ENCODE results near the gene SGCA. TPM values are rescaled to one million over a fixed set of nuclear protein-coding genes. Genes with fewer than 3 reads are reported as not detected.

The SGCA gene
- polyA plus RNA-seq, 3 donors, result 0.47 to 1.6 (median 0.98) TPM

DNA sequence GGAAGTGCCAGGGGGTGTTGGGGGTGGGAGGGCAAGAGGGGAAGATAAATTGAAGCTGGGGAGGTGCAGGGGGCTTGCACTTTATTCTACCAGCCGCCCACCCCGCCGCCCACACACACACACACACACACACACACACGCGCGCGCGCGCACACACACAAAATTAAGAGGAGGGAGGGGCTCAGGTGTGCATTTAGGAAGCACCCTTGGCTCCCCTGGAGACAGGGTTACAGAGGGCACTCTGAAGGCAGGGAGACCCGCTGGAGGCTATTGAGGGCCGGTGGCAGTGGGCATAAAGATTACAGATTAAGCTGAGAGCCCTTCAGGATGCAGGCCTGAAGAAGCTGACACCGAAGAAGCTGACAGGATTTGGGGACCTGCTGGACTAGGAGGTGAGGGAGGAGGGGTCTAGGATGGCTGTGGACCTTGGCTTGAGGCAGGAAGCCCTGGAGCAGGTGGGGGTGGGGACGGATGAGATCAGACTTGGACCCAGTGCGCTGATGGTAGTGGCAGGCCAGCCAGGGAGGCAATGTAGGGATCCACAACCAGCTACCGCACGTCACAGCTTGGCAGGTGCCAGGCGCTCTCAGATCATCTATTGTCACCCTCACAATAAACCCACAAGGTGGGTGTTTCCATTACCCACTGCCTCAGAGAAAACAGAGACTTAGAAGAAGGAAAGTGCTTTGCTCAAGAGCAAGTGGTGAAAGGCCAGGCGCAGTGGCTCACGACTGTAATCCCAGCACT lies 35.1 kb upstream of the SGCA start:
- no peak for DNase-seq (ENCODE audit: extremely low read depth in 1 of 11, low read depth in 9 of 11, low spot score in 4 of 11)

DNA sequence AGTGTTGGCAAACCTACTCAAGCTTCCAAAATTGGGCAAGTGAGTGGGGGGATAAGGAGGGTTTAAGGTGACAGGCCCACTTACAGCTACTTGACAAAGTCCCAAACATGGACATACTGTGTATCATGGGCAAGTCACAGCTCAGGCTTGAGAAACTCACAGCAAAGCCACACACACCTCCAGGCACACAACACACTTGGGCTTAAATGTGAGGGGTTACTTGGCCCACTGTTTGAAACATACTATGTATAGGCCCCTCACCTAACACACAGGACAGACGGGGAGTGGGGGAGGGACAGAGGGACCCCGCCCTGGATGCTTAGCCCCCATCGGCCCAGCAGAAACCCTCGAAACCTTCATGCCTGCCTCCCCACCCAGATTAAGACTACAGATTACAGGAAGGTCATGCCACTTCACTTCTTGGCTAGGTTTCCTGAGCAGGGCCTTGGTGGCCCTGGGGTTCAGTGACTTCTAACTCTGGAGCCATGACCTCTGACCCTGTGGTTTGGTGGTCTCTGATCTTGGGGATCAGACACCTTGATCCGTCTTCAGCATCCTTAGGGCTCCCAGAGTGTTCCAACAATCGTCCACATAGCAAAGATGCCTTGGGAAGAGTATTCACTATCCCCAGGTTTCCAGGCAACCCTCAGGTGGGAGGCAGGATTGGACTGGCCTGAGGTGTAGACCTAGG lies 33.6 kb upstream of the SGCA start:
- DNase-seq (ENCODE audit: extremely low read depth in 1 of 11, low read depth in 9 of 11, low spot score in 4 of 11), result no peak

DNA sequence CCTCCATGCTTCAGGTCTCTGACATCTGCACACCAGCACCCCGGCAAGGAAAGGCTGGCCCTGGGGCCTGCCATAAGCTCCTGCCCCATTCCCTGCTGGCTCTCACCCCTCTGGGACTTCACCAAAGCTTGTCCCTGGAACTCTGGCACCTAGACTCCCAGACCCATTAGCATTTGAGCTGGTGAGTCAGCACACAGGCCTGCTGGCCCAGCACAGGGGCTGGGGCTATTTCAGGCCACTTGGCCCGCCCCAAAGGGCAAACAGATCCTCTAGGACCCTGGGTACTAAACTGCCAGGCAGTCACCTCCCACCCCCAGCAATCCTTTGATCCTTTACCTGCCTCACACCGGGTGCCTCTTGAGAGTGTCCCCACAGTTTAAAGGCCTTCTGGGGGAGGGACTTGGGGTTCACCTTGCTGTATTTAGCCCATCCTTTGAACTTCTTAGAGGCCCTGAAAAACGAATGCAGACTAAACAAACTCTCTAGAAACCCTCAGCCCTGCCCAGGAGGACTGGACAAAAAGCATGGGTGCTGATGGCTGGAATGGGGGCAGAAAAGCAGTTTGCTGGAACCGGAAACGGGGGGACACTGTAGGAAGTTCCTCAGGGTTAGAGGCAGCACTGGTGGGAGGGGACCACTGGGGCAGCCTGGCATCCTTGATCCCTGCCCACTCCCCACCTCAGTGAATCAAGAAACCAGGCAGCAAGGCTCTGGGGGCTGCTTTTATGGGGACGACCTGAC lies 32.6 kb upstream of the SGCA start:
- no peak for DNase-seq (ENCODE audit: extremely low read depth in 1 of 11, low read depth in 9 of 11, low spot score in 4 of 11)

DNA sequence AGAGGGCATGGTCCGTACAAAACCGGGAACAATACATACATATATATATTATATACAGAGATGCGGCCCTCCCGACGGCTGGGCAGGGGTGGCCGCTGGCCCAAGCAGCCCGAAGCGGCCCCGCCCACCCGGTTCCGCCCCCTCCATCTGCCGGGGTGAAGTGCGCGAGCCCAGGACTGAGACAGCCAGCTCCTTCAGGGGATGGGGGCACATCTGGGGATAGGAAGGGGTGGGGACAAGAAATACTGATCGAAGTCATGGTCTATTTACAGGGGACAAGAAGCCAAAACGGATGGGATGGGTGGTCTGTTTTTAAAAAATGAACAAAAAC lies 32.1 kb upstream of the SGCA start:
- no peak for DNase-seq (ENCODE audit: extremely low read depth in 1 of 11, low read depth in 9 of 11, low spot score in 4 of 11)

DNA sequence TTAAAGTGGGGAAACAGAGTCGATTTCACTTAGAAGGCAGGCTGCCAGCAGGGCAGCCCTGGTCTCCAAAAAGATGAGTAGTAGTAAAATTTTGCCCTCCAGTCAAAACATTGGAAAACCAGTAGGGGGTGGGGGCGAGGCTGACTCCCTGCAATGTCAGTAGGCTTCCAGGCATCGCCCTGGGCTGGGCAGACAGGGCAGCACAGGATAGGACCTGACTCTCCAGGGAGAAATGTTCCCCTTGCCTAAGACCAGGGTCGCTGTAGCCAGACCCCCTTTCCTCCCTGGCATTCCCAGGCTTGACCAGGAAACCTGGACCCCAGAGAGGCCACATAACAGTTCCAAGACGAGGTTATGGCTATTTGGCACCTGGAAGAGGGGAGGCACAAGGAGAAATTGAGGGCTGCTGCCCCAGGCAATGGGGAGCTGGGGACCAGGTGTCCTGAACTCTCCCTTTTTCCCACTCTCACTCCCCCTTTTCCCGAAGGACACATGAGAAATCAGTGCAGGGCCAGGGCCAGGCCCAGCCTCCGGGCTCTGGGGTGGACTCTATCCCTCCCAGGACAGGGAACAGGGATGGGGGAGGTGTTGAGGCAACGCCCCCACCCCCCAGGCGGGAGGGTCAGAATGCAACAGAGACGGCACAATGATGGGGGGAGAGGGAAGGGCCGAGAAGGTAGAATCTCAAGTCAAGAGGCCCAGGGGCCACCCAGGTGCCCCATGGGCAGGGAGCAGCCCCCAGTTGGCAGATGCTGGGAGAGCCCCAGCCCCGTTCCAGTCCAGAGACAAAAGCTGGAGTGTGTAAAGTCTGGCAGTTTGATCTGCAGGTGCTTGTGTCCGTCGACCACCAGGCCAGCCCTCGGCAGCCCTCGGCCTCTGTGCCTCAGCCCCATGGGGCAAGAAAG lies 31.3 kb upstream of the SGCA start:
- DNase-seq (ENCODE audit: extremely low read depth in 1 of 11, low read depth in 9 of 11, low spot score in 4 of 11), result no peak

DNA sequence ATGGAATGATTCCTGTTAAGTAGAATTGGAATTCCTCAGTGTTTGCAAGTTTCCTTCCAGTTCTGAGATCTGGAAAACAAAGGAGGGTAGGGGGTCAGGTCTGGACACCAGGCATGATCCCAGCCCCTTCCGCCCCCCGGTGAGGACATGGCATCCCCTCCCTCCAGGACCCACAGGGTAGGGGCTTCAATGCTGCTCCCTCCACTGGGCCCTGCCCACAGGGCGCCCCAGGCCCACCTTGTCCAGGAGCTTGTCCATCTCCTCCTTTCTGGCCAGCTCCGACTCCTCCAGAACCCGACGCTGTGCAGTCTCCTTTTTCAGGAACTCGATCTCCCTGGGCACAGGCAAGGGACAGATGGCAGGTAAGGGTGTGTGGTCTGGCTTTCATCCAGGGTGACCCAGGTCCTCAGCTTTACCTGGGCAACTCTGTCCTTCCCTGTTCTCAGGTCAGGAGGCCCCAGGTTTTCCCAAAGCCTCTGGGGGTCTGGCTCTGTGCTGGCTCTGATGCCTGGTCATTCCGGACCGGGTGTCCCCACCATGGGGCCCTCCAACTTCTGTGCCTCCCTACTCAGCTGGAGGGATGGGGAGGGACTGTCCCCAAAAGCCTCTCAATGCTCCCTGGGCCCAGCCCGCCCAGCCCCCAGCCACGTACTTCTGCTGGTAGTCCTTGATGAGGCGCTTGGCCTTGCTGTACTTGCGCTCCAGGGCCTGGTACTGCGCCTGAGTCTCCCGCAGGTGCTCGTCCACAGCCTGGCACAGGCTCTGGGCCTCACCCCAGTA lies 30.3 kb upstream of the SGCA start:
- no peak for DNase-seq (ENCODE audit: extremely low read depth in 1 of 11, low read depth in 9 of 11, low spot score in 4 of 11)

DNA sequence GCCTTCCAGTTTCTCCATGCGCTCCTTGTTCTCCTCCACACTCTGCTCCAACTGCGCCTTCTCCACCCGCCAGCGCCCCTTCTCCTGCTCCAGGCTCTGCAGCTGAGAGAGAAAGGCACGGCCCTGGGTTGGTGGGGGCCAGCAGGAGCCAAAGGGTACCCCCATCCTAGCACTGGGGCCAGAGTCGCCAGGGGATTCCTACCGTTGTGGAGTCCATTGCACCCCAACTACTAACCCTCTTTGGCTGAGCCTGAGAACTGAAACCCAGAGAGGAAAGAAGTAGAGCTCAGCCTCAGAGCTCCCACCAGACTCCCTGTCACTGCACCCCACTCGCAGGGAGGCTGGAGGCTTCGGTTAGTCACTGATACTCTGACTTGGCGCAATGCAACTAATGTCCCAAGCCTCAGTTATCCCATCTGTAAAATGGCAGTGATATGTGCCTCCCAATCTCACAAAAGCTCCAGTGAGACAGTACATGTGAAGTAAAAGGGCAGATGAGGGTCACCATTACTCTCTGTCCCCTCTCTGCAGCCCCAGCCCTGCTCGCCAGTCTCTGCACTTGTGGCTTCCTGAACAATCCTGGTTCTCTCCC lies 29.6 kb upstream of the SGCA start:
- no peak for DNase-seq (ENCODE audit: extremely low read depth in 1 of 11, low read depth in 9 of 11, low spot score in 4 of 11)

DNA sequence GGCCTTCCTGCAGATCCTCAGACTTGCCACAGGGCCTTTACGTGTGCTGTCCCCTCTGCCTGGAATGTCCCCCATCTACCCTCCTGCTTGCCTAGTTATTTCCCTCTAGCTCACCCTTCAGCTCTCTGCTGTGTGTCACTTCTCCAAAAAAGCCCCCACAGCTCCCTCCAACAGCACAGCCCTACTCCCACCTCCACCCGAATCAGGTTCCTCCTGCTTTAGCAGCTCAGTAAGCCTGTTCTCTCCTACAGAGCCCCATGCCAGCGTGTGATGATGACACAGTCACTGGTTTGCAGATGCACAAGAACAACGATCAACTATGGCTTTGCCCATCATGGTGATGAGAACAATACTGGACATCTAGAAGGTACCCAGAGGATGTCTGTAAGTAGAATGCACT lies 28.8 kb upstream of the SGCA start:
- no peak for DNase-seq (ENCODE audit: extremely low read depth in 1 of 11, low read depth in 9 of 11, low spot score in 4 of 11)

DNA sequence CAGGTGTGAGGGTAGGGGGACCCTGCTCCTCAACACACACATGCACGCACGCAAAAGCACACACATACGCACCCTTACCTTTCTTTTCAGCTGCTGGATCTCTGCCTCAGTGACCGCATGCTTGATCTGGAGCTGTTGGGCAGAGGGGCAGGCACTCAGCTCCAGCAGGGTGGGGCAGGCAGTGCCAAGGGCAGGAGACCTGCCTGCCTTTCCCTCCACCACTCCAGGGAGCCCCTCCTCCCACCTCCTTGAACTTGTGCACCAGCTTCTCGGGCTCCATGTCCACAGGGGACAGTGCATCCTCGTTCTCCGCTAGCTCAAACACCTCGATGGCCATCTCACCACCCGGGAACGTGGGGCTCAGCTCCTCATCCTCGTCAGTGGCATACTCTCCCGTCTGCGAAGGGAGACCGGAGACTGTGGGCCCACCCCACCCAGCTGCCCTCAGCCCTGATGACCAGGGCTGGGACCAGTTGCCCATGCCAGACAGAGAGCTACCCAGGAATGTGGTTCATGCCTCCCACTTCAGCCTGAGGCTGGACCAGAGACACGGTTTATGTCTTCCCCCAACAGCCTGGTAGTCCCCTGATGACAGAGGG lies 26.5 kb upstream of the SGCA start:
- DNase-seq (ENCODE audit: extremely low read depth in 1 of 11, low read depth in 9 of 11, low spot score in 4 of 11), result no peak

DNA sequence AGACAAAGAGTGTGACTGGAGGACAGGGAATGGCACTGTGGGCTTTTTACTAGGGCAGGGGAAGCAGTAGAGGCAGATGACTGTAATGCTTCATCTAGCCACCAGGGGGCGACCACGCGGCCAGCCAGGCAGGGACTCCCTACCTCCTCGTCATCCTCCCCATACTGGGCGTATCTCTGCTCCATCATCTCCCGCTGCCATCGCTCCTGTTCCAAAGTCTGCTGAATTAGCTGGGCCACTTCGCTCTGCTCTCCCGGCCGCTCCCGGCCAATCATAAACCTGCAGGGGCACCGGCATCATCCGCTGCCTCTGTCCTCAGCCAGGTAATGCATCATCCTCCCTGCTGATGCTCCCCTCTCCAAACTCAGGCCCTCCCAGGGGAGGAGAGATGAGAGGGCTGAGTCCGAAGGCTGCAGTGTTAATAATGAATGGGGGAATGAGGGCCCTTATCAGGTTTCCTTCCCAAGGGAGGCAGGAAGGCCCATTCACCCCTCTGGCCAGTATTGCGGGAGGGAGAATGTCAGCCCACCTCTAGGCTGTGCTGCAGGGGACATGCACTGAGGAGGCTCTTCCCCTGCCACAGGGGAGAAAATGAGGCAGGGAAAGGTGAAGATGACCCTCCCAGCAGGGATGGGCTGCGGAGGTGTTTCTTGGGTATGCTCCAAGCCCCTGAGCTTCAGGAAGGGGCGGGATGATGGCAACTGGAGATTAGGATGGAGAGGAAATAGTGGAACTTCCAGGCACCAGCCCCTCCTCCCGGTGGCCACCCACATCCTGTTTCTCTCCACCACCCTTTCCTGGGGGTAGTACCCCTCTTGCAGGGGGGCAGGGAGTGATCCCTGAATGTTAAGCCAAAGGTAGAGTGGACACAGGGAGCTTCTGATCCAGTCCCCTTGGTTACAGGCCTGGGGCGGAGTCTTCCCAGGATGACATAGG lies 25.6 kb upstream of the SGCA start:
- no peak for DNase-seq (ENCODE audit: extremely low read depth in 1 of 11, low read depth in 9 of 11, low spot score in 4 of 11)

DNA sequence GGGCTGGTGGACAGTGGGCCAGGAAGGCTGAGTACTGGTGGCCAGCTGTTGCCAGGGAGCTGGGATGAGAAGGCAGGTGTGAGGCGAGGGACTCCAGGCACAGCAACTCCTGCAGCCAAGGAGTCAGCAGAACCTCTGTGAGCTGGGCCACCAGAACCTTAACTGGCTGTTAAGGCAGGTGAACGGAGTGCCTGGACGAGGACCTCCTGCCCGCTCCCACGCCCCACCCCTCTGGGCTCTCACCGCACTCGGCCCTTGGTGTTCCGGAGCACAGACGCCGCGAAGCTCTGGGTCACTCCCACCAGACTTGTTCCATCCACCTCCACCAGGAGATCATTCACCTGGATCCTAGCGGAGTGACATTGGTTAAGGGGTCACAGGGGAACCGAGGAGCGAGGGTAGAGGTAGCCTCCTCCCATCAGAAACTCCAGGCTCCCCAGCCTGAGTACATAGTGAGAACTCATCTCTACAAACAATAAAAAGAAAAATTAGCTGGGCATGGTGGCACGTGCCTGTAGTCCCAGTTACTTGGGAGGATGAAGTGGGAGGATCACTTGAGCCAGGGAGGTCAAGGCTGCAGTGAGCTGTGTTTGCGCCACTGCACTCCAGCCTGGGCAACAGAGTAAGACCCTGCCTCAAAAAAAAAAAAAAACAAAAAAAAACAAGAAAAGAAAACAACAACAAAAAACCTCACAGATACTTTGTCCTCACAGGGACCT lies 24.6 kb upstream of the SGCA start:
- no peak for DNase-seq (ENCODE audit: extremely low read depth in 1 of 11, low read depth in 9 of 11, low spot score in 4 of 11)

DNA sequence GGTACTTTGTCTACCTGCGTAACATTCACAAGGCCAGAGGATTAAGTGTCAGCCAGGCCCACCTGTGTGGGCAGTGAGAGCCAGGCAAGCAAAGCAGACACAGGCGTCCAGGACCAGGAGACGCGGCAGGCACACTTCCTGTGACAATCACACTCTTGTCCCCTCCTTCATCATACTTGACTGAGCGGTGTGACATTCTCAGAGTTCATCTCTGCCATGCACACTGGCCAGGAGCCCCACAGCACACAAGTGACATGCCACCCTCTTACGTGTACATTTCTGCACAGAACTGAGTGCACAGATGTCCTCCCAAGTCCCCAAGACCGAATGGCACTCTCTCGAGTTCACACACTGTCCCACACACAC lies 24.1 kb upstream of the SGCA start:
- DNase-seq (ENCODE audit: extremely low read depth in 1 of 11, low read depth in 9 of 11, low spot score in 4 of 11), result no peak

DNA sequence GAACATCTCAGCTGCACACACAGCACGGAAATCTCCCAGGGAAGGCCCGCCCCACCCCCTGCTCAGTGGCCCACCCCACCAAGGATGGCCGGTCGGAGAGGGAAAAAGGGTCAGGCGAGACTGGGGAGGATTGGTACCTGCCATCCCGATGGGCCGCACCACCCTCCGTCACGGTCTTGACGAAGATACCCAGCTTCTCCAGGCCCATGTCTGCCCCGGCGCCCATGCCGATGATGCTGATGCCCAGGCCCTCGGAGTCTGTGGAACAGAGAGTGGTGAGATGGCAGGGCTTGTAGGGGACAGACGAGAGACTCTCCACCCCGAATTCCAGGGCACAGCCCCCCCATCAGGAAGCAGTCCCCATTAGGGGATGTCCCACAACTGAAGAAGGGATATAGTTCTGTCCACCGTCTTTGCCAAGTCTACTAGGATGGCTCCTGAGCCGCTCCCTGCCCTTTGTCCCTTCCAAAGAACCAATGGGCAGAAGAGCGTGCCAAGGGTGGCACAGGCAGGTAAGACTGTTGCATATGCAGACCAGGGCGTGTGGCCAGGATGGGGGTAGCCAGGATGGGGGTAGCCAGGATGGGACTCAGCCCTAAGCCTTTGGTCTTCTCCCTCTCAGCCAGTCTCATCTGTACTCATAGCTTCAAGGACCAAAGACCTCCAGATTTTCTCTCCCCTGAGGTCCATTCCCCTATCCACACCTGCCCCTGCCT lies 22.2 kb upstream of the SGCA start:
- DNase-seq (ENCODE audit: extremely low read depth in 1 of 11, low read depth in 9 of 11, low spot score in 4 of 11), result no peak

DNA sequence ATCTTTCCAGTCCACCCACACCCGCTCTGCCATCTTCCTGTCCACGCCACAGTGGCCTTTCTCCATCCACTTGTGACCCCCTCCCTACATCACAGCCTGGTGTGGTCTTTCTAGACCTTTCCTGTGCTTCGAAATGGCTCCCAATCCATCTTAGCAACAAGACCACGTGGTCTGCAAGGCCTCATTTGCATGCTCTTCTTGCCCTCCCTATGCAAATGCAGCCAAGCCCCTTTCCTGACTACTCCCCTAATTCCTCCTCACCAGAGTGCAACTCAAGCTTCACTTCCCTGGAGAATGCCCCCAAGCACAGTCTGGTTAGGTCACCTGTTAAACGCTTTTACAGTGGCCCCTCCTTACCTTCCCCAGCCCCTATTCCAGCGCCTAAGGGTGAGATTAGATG lies 21.4 kb upstream of the SGCA start:
- no peak for DNase-seq (ENCODE audit: extremely low read depth in 1 of 11, low read depth in 9 of 11, low spot score in 4 of 11)

DNA sequence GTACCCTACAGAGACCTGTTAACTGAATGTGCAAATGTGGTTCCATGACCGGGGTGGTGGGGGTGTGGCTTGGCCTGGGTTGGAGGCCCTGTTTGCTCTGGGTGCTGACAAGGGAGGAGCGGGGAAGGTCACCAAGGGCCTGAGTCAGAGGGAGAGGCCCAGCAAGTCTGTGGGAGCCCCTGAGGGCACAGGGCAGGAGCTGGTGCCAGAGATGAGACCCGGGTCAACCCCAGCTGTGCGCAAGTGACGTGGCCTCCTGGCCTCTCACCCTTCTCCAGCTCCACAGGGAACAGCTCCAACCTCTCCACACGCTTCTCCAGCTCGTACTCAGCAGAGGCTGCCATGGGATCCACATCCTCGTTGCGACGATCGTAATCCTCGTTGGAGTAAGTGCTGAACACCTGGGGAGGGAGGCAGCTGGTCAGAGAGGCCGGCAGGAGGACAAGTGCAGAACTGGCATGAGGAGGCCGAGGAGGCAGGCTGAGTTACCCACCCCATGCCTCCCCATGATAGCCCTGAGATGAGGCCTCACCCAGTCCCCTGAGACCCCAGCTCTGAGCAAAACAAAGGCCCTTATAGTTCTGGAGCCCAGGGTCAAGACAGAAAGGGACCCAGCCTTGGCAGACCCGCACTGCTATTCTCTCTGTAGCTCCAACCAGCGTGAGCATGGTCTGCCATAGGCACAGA lies 20.8 kb upstream of the SGCA start:
- no peak for DNase-seq (ENCODE audit: extremely low read depth in 1 of 11, low read depth in 9 of 11, low spot score in 4 of 11)
